Measurements from ENCODE around the gene EIF2A. TPM values are rescaled to one million over a fixed set of nuclear protein-coding genes. Genes with fewer than 3 reads are reported as not detected.

Gene EIF2A
- total and polyA plus RNA-seq, 7 experiments from 2014 or later = 54.1 to 135 (median 104) TPM

GRCh38 chr3:150567328-150567727 is 20.7 kb downstream of the EIF2A start:
- DNase-seq (no peak), ATAC-seq (no peak)
- CTCF ChIA-PET = interaction anchor here (1.4 kb wide), 1 partner anchor 10 kb away, joined by 3 read pairs; no protein-coding TSS in a partner anchor
- POLR2A ChIA-PET = no interaction called here
- Mint-ChIP-seq H3K4me3 (no peak overlapping the region), H3K27ac (peak overlapping the region in 2 of 9 donors; percentile 5 to 26), H3K36me3 (peaks cover 9 to 38% (median 15%) of the 10 kb centered on the region in 5 donors), H3K4me1 (peaks cover 0 to 4% (median 0%) of the 10 kb centered on the region in 7 donors), H3K9me3 (no peaks in the 10 kb centered on the region), H3K27me3 (no peaks in the 10 kb centered on the region)
- no peaks in the 10 kb centered on the region for H3K4me1 ChIP-seq (ENCODE audit: control insufficient read depth in 2 of 2, insufficient read depth in 2 of 2, low read length in 2 of 2)
- H3K4me3 ChIP-seq (ENCODE audit: low read length) = no peak overlapping the region
- peaks cover 17 to 58% (median 38%) of the 10 kb centered on the region in 3 experiments for H3K36me3 ChIP-seq (ENCODE audit: control insufficient read depth in 2 of 3, insufficient read depth in 3 of 3, low read length in 3 of 3)
- no peaks in the 10 kb centered on the region for H3K27me3 ChIP-seq (ENCODE audit: control insufficient read depth in 2 of 2, insufficient read depth in 2 of 2, low read length in 2 of 2)
- intact Hi-C loops (cut with micrococcal nuclease) = no loop called here
- H3K9me3 ChIP-seq (ENCODE audit: control insufficient read depth in 2 of 3, low read length in 3 of 3) = no peaks in the 10 kb centered on the region
- H3K27ac ChIP-seq (ENCODE audit: low read depth, low read length) = no peak overlapping the region

GRCh38 chr3:150577855-150578254 is 31.3 kb downstream of the EIF2A start:
- peaks cover 0 to 22% (median 14%) of the 10 kb centered on the region in 5 donors for H3K36me3 Mint-ChIP-seq

GRCh38 chr3:150581174-150581573 is 34.6 kb downstream of the EIF2A start:
- no peak overlapping the region for H3K4me3 Mint-ChIP-seq
- Histone ChIP-seq H3K36me3 (ENCODE audit: control insufficient read depth in 2 of 3, insufficient read depth in 3 of 3, low read length in 3 of 3) (peaks cover 5 to 60% (median 11%) of the 10 kb centered on the region in 3 experiments), H3K27me3 (ENCODE audit: control insufficient read depth in 2 of 2, insufficient read depth in 2 of 2, low read length in 2 of 2) (no peaks in the 10 kb centered on the region), H3K4me3 (ENCODE audit: low read length) (no peak overlapping the region), H3K9me3 (ENCODE audit: control insufficient read depth in 2 of 3, low read length in 3 of 3) (no peaks in the 10 kb centered on the region), H3K4me1 (ENCODE audit: control insufficient read depth in 2 of 2, insufficient read depth in 2 of 2, low read length in 2 of 2) (no peaks in the 10 kb centered on the region), H3K27ac (ENCODE audit: low read depth, low read length) (no peak overlapping the region)
- DNase-seq (no peak), ATAC-seq (no peak)
- no peaks in the 10 kb centered on the region for H3K27me3 Mint-ChIP-seq
- no peaks in the 10 kb centered on the region for H3K9me3 Mint-ChIP-seq
- ChIA-PET CTCF (no interaction called here), POLR2A (no interaction called here)
- H3K4me1 Mint-ChIP-seq = peaks cover 0 to 28% (median 10%) of the 10 kb centered on the region in 7 donors
- H3K36me3 Mint-ChIP-seq = peaks cover 8 to 32% (median 19%) of the 10 kb centered on the region in 5 donors
- H3K27ac Mint-ChIP-seq = peak overlapping the region in 1 of 9 donors; percentile 22
- intact Hi-C loops (cut with micrococcal nuclease) = no loop called here

More at GRCh38 chr3:150577855-150578254, 31.3 kb downstream of the EIF2A start:
- Histone ChIP-seq H3K36me3 (ENCODE audit: control insufficient read depth in 2 of 3, insufficient read depth in 3 of 3, low read length in 3 of 3) (peaks cover 0 to 43% (median 3%) of the 10 kb centered on the region in 3 experiments), H3K9me3 (ENCODE audit: control insufficient read depth in 2 of 3, low read length in 3 of 3) (no peaks in the 10 kb centered on the region), H3K4me3 (ENCODE audit: low read length) (no peak overlapping the region), H3K27me3 (ENCODE audit: control insufficient read depth in 2 of 2, insufficient read depth in 2 of 2, low read length in 2 of 2) (no peaks in the 10 kb centered on the region), H3K27ac (ENCODE audit: low read depth, low read length) (no peak overlapping the region), H3K4me1 (ENCODE audit: control insufficient read depth in 2 of 2, insufficient read depth in 2 of 2, low read length in 2 of 2) (no peaks in the 10 kb centered on the region)
- ChIA-PET POLR2A (interaction anchor here (1.3 kb wide), 1 partner anchor 25 kb away, joined by 3 read pairs; the partner anchor contains the start of gene SELENOT), CTCF (no interaction called here)
- Mint-ChIP-seq H3K4me3 (no peak overlapping the region), H3K27me3 (no peaks in the 10 kb centered on the region), H3K4me1 (peaks cover 4 to 40% (median 26%) of the 10 kb centered on the region in 7 donors), H3K27ac (peak overlapping the region in 4 of 9 donors; percentile 4 to 62 (median 34)), H3K9me3 (no peaks in the 10 kb centered on the region)
- DNase-seq = no peak
- no peak for ATAC-seq
- intact Hi-C loops (cut with micrococcal nuclease) = no loop called here

GRCh38 chr3:150582620-150583019 is 36.0 kb downstream of the EIF2A start:
- intact Hi-C loops (cut with micrococcal nuclease) = loop anchor here in 1 of 2 donors (2.0 kb wide), 1 partner anchor 36 kb away; the partner anchor contains the start of genes EIF2A and SERP1
- no peaks in the 10 kb centered on the region for H3K27me3 Mint-ChIP-seq

GRCh38 chr3:150583028-150583427 is 36.4 kb downstream of the EIF2A start:
- no peak for DNase-seq
- ChIA-PET POLR2A (interaction anchor here (1.7 kb wide), 1 partner anchor 20 kb away, joined by 6 read pairs; the partner anchor contains the start of gene SELENOT), CTCF (interaction anchor here (0.6 kb wide), 1 partner anchor 24 kb away, joined by 3 read pairs; no protein-coding TSS in a partner anchor)
- H3K4me1 ChIP-seq (ENCODE audit: control insufficient read depth in 2 of 2, insufficient read depth in 2 of 2, low read length in 2 of 2) = no peaks in the 10 kb centered on the region
- Mint-ChIP-seq H3K4me1 (peaks cover 0 to 17% (median 0%) of the 10 kb centered on the region in 7 donors), H3K27me3 (no peaks in the 10 kb centered on the region), H3K27ac (peak overlapping the region in 1 of 9 donors; percentile 38), H3K4me3 (no peak overlapping the region), H3K36me3 (peaks cover 3 to 23% (median 15%) of the 10 kb centered on the region in 5 donors), H3K9me3 (no peaks in the 10 kb centered on the region)
- no peaks in the 10 kb centered on the region for H3K27me3 ChIP-seq (ENCODE audit: control insufficient read depth in 2 of 2, insufficient read depth in 2 of 2, low read length in 2 of 2)
- no peak overlapping the region for H3K27ac ChIP-seq (ENCODE audit: low read depth, low read length)
- H3K9me3 ChIP-seq (ENCODE audit: control insufficient read depth in 2 of 3, low read length in 3 of 3) = no peaks in the 10 kb centered on the region
- intact Hi-C loops (cut with micrococcal nuclease) = loop anchor here in 1 of 2 donors (2.0 kb wide), 1 partner anchor 36 kb away; the partner anchor contains the start of genes EIF2A and SERP1
- ATAC-seq = no peak
- H3K4me3 ChIP-seq (ENCODE audit: low read length) = no peak overlapping the region
- H3K36me3 ChIP-seq (ENCODE audit: control insufficient read depth in 2 of 3, insufficient read depth in 3 of 3, low read length in 3 of 3) = peaks cover 5 to 49% (median 11%) of the 10 kb centered on the region in 3 experiments

More at GRCh38 chr3:150582620-150583019, 36.0 kb downstream of the EIF2A start:
- H3K4me1 ChIP-seq (ENCODE audit: control insufficient read depth in 2 of 2, insufficient read depth in 2 of 2, low read length in 2 of 2) = no peaks in the 10 kb centered on the region
- H3K9me3 Mint-ChIP-seq = no peaks in the 10 kb centered on the region
- H3K27ac Mint-ChIP-seq = peak overlapping the region in 3 of 9 donors; percentile 5 to 38 (median 25)
- peaks cover 7 to 25% (median 15%) of the 10 kb centered on the region in 5 donors for H3K36me3 Mint-ChIP-seq
- H3K4me3 ChIP-seq (ENCODE audit: low read length) = no peak overlapping the region
- CTCF ChIA-PET = no interaction called here
- peaks cover 5 to 52% (median 11%) of the 10 kb centered on the region in 3 experiments for H3K36me3 ChIP-seq (ENCODE audit: control insufficient read depth in 2 of 3, insufficient read depth in 3 of 3, low read length in 3 of 3)
- H3K9me3 ChIP-seq (ENCODE audit: control insufficient read depth in 2 of 3, low read length in 3 of 3) = no peaks in the 10 kb centered on the region
- no peak overlapping the region for H3K27ac ChIP-seq (ENCODE audit: low read depth, low read length)
- DNase-seq = no peak
- no peaks in the 10 kb centered on the region for H3K27me3 ChIP-seq (ENCODE audit: control insufficient read depth in 2 of 2, insufficient read depth in 2 of 2, low read length in 2 of 2)
- ATAC-seq = no peak
- POLR2A ChIA-PET = interaction anchor here (1.7 kb wide), 1 partner anchor 20 kb away, joined by 6 read pairs; the partner anchor contains the start of gene SELENOT
- peak overlapping the region in 1 of 10 donors; percentile 20 for H3K4me3 Mint-ChIP-seq
- peaks cover 0 to 19% (median 0%) of the 10 kb centered on the region in 7 donors for H3K4me1 Mint-ChIP-seq

GRCh38 chr3:150588027-150588830 is 41.6 kb downstream of the EIF2A start:
- Mint-ChIP-seq H3K4me3 (no peak overlapping the region), H3K27ac (peak overlapping the region; percentile 9 to 83 (median 35)), H3K9me3 (no peaks in the 10 kb centered on the region), H3K4me1 (peaks cover 0 to 24% (median 6%) of the 10 kb centered on the region in 7 donors), H3K27me3 (no peaks in the 10 kb centered on the region), H3K36me3 (peaks cover 3 to 18% (median 8%) of the 10 kb centered on the region in 5 donors)
- no peaks in the 10 kb centered on the region for H3K27me3 ChIP-seq (ENCODE audit: control insufficient read depth in 2 of 2, insufficient read depth in 2 of 2, low read length in 2 of 2)
- H3K36me3 ChIP-seq (ENCODE audit: control insufficient read depth in 2 of 3, insufficient read depth in 3 of 3, low read length in 3 of 3) = peaks cover 5 to 22% (median 5%) of the 10 kb centered on the region in 3 experiments
- intact Hi-C loops (cut with micrococcal nuclease) = no loop called here
- POLR2A ChIA-PET = interaction anchor here (0.6 to 1.9 kb wide), 3 partner anchors 15 to 173 kb away, joined by 4 to 8 read pairs (median 7); partner anchors contain the start of gene SELENOT
- CTCF ChIA-PET = no interaction called here
- no peak for DNase-seq
- no peak for ATAC-seq
- no peaks in the 10 kb centered on the region for H3K9me3 ChIP-seq (ENCODE audit: control insufficient read depth in 2 of 3, low read length in 3 of 3)
- H3K4me3 ChIP-seq (ENCODE audit: low read length) = no peak overlapping the region
- H3K4me1 ChIP-seq (ENCODE audit: control insufficient read depth in 2 of 2, insufficient read depth in 2 of 2, low read length in 2 of 2) = no peaks in the 10 kb centered on the region
- peak overlapping the region; percentile 12 for H3K27ac ChIP-seq (ENCODE audit: low read depth, low read length)

All from naive thymus-derived CD4-positive, alpha-beta T cell (primary cell).